Stimulated activated CD4-positive, alpha-beta T cell treated with anti-CD3 and anti-CD28 coated beads, TNF-alpha, amount 100 ng/mL, for 4 hours (primary cell): Measurements from ENCODE around the gene ZBTB33.

Experiments
- DNase-seq, 3 experiments: peaks; one replicate each; pipeline ENCODE4 v3.0.0-alpha.2; 2020; ENCODE audit warnings: low read depth in 3 of 3

Gene ZBTB33

DNA sequence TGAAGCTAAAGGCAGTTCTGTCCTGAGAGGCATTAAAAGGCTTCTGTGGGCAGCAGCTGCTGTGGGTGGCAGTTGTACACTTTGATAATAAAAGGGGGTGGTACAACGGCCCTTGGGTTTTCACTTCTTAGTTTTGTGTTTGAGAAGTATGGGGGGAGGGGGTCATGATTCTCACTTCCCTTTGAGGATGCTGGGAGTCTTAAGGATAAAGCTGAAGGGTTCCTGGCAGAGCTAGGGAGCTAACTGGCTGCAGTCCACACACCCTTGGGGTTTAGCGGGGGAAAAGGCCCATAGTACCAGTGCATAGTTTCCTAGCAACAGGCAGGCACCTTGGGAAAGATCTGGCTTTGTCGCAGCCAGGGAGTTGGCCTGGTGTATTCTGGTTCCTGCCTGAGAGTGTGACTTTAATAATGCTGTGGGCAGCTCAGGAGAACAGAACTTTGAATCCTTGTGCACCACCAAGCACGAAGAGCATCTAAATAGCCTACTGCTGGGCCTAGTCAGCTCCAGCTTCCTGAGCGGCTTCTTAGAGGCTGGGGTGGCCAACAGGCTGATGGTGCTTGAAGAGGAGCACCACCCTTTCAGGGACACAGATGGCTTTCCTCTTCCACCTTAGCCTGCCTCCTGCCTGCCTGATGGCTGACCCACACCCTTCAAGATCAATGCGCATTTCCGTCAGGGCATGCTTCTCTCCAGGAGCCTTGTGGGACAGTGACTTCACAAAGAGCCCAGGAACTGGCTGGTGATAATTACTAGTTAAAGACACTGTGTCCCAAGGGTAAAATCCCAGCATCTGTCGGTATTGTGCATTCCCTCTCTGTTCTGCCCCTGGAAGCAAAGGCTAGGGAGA, 12.5 kb downstream of the ZBTB33 start:
- DNase-seq = no peak

DNA sequence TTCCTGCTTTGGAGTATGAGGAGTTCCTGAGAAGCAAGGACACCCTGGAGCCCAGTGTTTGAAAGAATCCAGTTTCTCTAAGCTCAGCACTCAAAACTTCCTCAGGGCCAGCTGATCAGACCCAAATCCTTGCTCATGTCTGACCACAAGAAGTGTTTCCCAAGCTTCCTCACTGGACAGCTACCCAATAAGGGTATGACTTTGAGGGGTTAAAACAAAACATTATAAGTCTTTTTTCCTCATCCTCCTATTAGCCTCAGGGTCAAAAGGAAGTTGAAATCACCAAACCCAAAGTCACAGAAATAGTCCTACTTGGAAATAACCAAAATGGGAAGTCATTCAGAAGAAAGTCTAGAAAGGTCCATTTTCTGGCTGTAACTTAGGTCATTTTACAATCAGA, 13.7 kb downstream of the ZBTB33 start:
- DNase-seq = no peak

DNA sequence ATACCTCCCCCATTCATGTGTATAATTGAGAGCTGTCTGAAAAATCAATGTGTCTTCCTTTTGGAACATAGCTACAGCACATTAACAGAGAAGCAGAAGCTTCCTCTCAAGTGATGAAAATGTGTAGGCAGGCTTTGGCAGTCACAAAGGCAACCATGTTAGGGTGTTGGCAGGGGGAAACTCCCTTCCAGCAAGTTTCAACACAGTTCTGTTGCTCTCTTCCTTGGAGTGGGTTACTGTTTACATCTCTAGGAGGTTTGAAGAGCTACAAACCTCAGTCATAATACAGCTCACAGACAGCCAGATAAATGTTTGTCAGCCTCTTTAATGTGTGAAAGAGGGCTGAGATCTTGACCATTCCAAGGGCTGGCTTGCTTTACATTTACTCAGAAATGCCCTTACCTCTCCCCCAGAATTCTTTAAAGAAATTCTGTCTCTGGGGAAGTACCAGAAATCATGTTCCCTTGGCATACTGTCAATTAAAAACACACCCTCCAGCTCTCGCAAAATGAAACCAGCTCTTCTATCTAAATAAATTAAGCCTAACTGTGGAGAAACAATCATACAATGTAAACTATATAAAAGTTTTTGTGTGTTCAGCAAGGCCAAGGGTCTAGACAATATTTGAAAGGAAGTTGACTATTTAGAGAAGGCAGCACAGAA, 18.9 kb downstream of the ZBTB33 start:
- no peak for DNase-seq

DNA sequence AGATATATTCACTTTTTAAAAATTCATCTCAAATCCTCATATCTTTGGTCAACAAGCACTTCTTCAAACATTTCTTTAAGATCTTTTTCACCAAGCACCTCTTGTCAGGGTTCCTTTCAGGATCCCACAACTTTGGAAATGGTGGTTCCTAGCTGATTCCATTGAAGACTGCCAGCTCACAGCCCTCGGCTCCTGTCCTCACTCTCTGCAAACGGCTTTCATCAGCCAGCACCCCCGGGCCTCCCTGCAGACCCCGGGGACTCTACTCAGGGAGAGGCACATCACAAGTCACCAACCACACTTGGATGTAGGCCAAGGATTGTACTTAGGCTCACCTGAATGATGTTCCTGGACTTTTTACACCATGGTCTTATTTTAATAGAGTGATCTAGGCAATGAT, 20.0 kb downstream of the ZBTB33 start:
- DNase-seq = no peak

DNA sequence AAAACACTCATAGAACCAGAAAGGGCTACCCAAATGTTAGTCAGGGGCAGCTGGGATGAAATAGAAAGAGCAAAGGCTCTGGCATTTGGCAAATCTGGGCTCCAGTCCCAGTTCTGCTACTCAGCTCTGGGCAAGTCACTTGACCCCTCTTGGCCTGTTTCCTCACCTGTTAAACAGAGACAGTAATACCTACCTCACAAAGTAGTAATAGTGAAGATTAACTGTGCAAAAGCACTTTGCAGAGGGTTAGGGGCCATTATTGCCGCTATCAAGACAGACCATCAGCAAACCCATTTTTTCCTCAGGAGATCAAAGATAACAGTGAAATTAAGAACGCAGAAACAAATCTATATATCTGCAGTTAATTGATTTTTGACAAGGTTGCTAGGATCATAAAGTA, 20.6 kb downstream of the ZBTB33 start:
- no peak for DNase-seq

DNA sequence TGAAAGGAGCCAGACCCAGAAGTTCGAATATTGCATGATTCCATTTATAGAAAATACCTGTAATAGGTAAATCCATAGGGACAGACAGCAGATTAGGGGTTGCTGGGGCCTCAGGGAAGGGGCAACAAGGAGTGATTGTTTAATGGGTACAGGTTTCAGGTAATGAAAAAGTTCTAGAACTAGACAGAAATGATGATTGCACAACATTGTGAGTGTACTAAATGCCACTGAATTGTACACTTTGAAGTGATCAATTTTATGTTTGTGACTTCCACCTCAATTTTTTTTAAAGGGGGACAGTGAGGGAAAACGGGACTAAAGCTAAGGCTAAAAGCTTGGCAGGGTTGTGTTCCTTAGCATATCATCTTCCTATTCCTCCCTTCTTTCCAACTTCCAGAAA, 23.5 kb downstream of the ZBTB33 start:
- DNase-seq = no peak

DNA sequence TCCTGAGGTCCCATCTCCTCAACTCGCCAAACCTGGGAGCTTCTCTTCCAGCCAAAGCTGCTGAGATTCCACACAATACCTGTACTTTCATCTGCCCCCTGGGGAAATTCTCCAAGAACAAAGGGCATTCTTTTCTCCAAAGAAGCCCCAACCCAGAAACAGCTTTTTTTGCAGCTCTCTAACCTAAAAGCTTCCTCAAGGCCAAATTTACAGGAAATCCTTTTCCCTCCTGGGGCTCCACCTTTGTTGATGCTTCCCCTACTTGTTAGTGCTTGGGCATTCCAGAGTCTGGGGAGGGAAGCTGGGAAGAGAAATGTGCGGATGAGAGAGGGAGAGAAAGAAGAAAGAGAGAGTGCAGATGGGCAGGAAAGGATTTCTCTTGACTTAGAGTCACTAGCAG, 24.3 kb downstream of the ZBTB33 start:
- DNase-seq = no peak

DNA sequence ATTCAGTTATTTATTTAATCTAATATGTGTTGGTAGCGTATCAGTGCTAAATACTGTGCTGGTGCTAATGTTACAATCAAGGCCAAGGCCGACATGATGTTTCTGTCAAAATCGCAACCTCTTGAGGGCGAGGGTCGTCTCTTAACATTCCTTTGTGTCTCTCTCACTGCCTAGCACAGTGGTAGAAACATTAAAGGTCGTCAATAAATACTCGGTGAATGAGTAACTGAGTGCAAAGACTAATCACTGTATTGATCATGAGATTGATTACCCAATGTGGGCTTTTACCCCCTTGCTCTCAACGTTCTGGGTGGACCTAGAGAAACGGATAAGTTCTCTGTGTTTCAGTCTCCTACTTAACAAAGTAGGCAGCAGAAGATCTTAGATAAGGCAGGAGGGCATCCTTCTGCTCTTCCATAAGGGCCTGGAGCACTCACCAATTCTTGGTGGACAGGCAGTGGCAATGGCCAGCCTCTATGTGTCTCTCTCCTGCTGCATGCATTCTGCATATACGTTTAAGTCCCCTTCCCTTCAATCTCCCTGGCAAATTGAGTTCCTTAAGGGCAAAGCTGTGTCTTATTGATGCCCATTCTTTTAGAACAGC, 30.5 kb downstream of the ZBTB33 start:
- DNase-seq = no peak

DNA sequence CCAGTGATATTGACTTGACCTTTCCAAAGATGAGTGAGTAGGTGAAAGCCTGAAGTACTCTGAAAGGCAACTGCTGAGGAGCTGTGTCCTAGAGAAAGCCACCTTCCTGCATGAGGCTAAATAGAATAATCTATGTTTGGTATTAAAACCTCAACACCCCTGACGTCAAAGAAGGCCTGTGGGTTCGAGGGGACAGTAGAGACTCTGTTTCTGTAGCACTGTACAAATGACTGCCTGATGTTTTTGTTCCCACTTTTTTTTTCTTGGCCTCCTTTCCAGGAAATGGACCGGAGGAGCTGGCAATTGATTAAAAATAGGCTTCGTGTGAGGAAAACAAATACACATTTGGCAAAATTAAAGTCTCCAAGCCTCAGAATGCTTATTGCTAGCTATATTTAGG, 31.1 kb downstream of the ZBTB33 start:
- no peak for DNase-seq

DNA sequence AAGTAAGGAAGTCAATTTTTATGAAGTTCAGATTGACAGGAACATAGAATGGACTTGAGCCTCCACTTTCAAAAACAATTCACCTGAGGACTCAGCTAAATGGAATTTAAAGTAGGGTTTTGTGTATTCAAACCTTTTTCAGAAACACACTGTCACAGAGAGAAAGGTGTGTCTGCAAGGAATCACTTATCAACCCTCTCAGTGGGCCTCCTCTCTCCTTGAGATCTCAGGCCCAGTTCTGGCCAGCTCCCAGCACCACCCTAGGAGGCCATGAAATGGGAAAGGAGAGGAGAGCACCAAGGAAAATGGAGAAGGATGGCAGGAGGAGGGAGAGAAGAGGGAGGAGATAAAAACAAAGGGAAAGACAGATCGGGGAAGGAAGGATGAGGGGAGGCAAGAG, 32.1 kb downstream of the ZBTB33 start:
- no peak for DNase-seq

DNA sequence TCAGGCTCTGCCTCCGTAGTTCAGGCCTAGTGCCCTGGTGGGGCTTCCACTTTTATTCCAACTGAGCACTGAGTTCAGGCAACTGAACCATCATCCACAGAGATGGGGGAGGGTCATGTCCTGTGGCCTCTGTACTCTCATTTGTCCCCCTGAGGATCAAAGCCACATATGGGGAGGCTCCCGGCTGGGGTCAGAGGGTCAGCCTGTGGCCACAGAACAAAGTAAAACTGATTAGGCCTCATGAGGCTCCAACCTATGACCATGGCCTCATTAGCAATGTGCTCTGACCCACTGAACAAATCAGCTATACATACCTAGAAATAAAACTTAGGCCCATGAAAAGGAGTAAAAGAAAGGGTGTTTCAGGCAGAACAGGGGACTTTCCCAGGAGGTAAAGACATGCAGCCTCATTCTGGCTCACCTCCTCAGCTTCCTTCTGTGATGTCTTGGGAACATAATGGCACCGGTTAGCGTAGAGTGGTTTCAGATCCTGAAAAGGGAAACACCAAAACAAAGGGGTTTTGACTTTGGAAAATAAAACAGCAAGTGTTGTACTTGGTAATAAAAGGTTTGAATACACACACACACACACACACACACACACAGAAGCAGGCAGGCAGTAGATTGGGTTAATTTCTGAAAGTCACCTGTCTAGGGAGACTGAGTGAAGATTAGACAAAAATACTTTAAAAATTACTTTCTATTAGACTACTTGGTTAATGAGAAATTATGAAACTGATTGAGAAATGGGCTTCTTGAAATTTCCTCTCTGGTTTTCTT, 36.3 kb downstream of the ZBTB33 start:
- DNase-seq = no peak

DNA sequence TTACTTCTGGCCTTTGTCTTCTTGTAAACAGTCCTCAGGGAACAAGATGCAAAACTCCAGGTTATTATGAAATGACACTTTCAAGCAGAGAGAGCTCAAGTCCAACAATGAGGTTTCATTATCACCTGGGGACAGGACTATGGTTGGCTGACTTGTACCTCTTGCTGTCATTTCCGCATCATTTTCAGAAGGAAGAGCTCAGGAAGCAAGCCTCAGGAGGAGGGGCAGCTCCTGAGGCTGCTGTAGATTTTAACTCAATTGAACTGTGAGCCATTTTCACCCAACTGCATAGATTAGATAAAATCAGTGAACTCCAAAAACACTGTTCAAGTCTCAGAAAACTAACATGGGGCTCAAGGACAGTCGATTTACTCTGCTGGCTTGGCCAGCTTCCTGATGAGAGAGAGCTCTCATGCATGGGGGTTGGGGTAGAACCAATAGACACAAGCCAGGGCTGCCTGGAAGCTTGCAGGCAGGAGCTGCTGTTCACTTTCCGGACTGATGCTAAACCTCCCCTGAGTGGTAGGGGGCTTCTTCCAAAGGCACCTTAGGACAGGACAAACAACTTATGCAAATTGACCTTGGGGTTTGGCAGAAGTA, 37.0 kb downstream of the ZBTB33 start:
- DNase-seq = no peak

DNA sequence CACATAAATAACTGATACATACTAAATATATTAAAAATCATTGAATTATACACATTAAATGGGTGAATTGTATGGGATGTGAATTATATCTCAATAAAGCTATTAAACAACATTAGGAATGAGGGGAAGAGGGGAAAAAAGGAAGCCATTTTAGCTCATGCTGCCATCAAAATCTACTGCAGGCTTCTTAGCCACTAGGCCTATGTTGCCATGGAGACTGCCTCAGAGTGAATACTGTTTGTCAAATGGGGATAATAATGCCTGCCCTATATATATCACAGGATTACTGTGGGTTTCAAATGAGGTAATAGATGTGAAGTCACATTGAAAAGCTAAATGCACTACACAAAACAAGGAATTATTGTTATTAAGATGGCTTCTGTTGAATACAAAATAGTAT, 39.5 kb downstream of the ZBTB33 start:
- no peak for DNase-seq

DNA sequence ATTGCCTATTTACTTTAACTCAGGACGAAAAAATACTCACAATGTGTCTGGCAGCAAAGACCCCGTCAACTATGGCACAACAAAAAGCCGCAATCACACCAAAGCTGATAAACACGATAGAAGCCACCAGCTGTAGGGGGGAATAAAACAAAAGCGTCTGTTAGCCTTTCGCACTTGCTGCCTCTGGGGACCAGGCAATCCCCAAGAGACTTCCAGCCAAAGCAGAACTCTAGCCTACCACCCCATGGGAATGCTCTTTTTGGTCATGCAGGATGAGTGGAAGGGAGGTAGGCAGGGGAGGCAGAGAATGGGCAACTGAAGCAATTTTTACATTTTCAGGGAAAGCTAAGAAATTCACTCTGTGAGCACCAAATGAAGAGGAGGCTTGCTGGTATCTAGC, 40.6 kb downstream of the ZBTB33 start:
- no peak for DNase-seq

DNA sequence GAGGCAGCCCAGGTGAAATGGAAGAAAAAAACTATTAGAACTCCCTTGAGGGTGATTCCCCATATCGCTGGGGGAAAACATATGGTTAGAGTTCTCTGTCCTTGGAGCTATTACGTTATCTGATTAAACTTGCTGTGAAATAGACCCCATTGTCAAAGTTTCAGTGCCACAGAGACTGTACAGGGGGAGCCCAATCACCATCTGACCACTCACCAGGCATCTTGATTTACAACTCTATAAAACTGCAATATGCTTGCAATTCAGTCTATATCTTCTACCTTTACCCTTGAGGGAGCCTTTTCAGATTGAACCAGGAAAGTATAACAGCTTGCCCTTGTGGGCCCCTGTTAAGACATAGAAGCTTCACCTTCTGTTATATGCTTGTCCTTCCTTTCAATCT, 42.4 kb downstream of the ZBTB33 start:
- DNase-seq = no peak

DNA sequence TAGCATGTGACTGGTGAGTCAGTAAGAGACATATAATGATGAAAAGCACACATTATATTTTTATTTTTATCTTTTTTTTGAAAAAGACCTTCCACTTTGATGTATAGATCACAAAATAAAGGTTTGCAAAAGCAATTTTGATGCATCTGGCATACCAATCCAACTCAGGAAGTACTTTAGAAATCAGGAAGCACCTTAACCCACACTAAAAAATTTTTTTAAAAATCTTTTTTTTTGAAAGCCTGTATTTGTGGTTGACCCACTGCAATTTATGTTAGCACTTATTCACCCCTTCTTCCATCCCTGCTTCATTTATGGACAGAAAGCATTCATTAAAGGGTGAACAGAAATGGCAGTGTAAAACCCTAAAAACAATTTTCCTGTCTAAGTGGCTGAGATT, 44.0 kb downstream of the ZBTB33 start:
- DNase-seq = no peak

DNA sequence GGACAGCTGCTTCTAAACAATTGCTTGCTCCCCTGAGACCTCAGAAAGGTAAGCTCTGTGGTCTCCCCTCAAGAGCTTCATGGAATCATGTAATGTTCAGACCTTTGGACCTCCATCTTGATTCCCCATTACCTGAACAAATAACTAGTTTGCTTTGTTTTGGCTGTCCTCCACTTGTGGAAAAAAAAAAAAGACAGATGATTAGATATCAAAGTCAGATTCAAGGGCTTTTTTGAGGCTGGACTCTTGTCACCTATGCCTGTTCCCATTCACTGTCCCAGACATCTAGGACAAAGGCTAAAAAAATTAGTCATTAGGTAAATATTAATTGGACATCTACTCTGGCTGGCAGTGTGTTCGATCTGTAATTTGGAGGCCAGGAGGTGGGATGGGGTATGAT, 47.3 kb downstream of the ZBTB33 start:
- DNase-seq = no peak

DNA sequence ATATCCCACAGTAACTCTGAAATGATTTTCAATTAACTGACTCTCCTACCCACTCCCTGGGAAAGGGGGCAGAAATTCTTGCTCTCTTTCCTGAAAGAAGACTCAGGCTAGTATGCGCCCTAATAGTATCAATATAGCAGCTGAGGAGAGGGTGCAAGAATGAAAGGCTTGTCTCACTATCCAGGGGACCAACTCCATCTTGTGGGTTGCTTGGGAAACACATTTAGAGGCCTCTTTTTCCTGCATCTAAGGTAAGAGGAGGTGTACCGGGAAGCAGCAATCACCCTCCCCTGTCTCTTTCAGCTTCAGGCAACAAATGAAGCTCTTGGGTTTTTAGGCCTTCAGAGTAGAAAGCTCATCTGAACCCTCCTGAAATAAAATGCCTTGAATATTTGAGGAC, 49.3 kb downstream of the ZBTB33 start:
- no peak for DNase-seq

DNA sequence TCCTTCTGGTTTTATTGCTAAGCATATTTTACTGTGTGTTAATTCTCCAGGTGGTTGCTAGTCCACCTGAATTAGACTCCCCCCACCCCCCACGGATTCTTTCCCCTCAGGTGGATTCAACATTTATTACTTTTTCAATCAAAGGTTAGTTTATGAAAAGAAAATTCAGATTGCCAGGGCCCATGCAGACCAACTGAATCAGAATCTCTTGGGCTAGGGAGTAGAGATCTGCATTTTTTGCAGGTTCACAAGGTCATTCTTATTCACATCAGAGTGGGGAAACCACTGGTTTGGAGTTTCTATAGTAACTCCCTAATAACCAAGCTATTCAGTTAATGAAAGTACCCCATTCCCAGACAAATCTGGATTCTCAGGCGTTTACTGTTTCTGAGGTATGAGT, 50.9 kb downstream of the ZBTB33 start:
- DNase-seq = no peak

DNA sequence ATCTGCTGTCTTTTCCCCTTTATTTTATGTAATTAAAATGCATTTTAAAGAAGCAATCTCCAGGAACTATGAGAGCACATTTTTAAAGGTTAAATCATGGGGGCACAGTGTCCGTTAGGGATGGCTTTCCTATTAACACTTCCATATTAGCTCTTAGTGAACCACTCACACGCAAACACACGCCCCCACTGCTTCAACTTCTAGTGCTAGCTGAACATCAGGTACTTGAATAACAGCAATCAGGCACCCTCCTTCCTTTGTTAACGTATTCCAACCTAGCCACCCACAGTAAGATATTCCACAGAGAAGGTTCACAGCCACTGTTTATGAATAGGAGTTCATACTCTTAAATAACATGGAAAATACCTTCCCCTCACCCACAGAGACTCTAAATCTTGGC, 51.3 kb downstream of the ZBTB33 start:
- no peak for DNase-seq

DNA sequence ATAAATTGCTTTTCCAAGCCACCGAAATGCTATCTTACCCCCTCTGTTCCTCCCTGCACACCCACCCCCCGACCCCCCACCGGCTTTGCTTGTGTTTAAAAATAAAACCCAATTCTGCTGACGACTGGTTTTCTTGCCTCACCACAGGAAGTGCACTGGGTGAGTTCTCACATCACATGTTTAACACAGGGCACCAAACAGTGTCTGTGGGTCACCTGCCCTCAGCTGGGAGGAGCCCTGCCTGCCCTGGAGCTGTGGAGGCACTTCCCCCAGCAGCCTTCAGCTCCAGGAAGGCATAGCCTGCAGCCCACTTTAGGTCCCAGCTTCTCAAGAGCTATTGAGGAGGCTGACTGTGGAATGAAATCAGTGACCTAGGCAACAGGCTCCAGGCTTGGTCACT, 51.8 kb downstream of the ZBTB33 start:
- DNase-seq = no peak

DNA sequence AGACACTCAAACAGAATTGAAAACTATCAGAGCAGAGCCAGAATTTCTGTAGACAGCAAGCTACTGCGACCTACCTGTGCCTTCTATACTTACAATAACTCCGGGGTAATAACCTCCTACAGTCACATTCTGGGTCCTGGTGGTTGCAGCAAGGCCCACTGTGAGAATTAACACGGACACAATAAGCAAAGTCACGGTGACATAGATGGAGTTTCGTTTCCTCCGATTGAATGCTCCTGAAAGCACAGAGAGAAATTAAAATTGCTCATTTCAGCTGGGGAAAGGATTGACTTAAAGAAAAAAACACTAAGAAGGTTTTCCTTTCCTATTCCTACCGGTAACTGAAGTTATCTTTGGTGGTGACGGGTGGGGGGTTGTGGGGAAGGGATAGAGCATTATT, 53.6 kb downstream of the ZBTB33 start:
- no peak for DNase-seq
